Keratinocyte (primary cell): Measurements from ENCODE around the gene TMPRSS13. TPM values are rescaled to one million over a fixed set of nuclear protein-coding genes. Genes with fewer than 3 reads are reported as not detected.

Experiments used
- DNase-seq: peaks from one replicate; pipeline ENCODE4 v3.0.0-alpha.2; 2011; ENCODE audit warnings: low read depth, missing footprints, low spot score
- FAIRE-seq: peaks from 2 replicates; lab custom pipeline; 2011; peaks lifted over from hg19 to GRCh38; lab: Jason Lieb, UNC
- H2AFZ ChIP-seq: 2 replicates; pipeline ENCODE4 v1.6.0; 2012; ENCODE audit warnings: low read length, control low read depth, inconsistent platforms; ENCODE audit not compliant: control insufficient read depth
- H3K27ac ChIP-seq: 2 replicates; pipeline ENCODE4 v1.5.1; 2011; ENCODE audit warnings: low read length; ENCODE audit not compliant: control insufficient read depth, insufficient read depth
- H3K27me3 ChIP-seq: 3 replicates; pipeline ENCODE4 v1.6.0; 2011; ENCODE audit warnings: low read length; ENCODE audit not compliant: control insufficient read depth, insufficient read depth; ENCODE audit errors: extremely low read depth
- H3K36me3 ChIP-seq, 2 experiments: 2 replicates in 1 of 2; 3 replicates in 1 of 2; pipeline ENCODE4 v1.5.1; 2011; ENCODE audit warnings: low read length in 2 of 2, mild to moderate bottlenecking in 1 of 2; ENCODE audit not compliant: control insufficient read depth in 2 of 2, insufficient read depth in 2 of 2; ENCODE audit errors: extremely low read depth in 1 of 2
- H3K4me1 ChIP-seq: 3 replicates; pipeline ENCODE4 v1.5.1; 2011; ENCODE audit warnings: low read length; ENCODE audit not compliant: control insufficient read depth, insufficient read depth; ENCODE audit errors: extremely low read depth
- H3K4me2 ChIP-seq: 3 replicates; pipeline ENCODE4 v1.6.0; 2011; ENCODE audit warnings: low read depth, low read length; ENCODE audit not compliant: control insufficient read depth, insufficient read depth; ENCODE audit errors: extremely low read depth
- H3K4me3 ChIP-seq, 3 experiments: fragments of 200-600 bp in 1 of 3; sonication (generic) in 1 of 3; 2 replicates in 2 of 3; 3 replicates in 1 of 3; pipeline ENCODE4 v1.5.1; 2011 to 2016; ENCODE audit warnings: low read length in 3 of 3, mild to moderate bottlenecking in 3 of 3, control low read depth in 2 of 3, inconsistent platforms in 1 of 3, low read depth in 1 of 3, mixed read lengths in 1 of 3, mixed run types in 1 of 3, moderate library complexity in 1 of 3; ENCODE audit not compliant: control insufficient read depth in 2 of 3, insufficient read depth in 2 of 3; ENCODE audit errors: extremely low read depth in 1 of 3
- H3K79me2 ChIP-seq: 2 replicates; pipeline ENCODE4 v1.6.0; 2012; ENCODE audit warnings: low read length; ENCODE audit not compliant: control insufficient read depth, insufficient read depth
- H3K9ac ChIP-seq: 3 replicates; pipeline ENCODE4 v1.6.0; 2011; ENCODE audit warnings: low read length; ENCODE audit not compliant: control insufficient read depth, insufficient read depth; ENCODE audit errors: extremely low read depth
- H3K9me1 ChIP-seq: 3 replicates; pipeline ENCODE4 v1.6.0; 2011; ENCODE audit warnings: low read length; ENCODE audit not compliant: control insufficient read depth, insufficient read depth; ENCODE audit errors: extremely low read depth
- H3K9me3 ChIP-seq: 2 replicates; pipeline ENCODE4 v1.5.1; 2012; ENCODE audit warnings: low read depth, low read length; ENCODE audit not compliant: control insufficient read depth
- H4K20me1 ChIP-seq: 3 replicates; pipeline ENCODE4 v1.6.0; 2011; ENCODE audit warnings: low read length; ENCODE audit not compliant: control insufficient read depth, insufficient read depth; ENCODE audit errors: extremely low read depth
- EZH2 ChIP-seq: IDR thresholded peaks from one replicate; pipeline ENCODE4 v1.6.1; 2012; ENCODE audit warnings: inconsistent platforms, mild to moderate bottlenecking, low read length, moderate library complexity
- dilution Hi-C: fragments of 300-500 bp; cut with MboI; formaldehyde crosslinking; loops from one replicate; pipeline ENCODE4 v1.7.0; 2020; ENCODE audit warnings: low sequenced_read_pairs; ENCODE audit not compliant: extremely low pct_ligation_motif_present
- polyA plus RNA-seq, 5 experiments: library from polyadenylated mRNA; depleted of rRNA in 3 of 5; stranded (reverse) in 3 of 5; stranded (forward) in 1 of 5; unstranded in 1 of 5; fragments of >200 nt; gene quantifications; 1 replicate in 1 of 5; 2 replicates in 3 of 5; 3 replicates in 1 of 5; pipeline versions ENCODE4 v1.2.1 to v1.2.3, GENCODE V29; 2011 to 2012; ENCODE audit warnings: missing spikeins in 2 of 5, low read depth in 1 of 5, low replicate concordance in 1 of 5
- TF ChIP-seq, protein P1 (sequence below), 3 experiments: IDR thresholded peaks in 1 of 3; conservative IDR thresholded peaks in 1 of 3; optimal IDR thresholded peaks in 1 of 3; 2 replicates in 2 of 3; 3 replicates in 1 of 3; pipeline versions ENCODE3 to v1.5.1; 2011; ENCODE audit warnings: low read length in 3 of 3, mild to moderate bottlenecking in 3 of 3, moderate library complexity in 2 of 3, control low read depth in 1 of 3, inconsistent platforms in 1 of 3; ENCODE audit not compliant: insufficient read depth in 2 of 3; ENCODE audit errors: extremely low read depth in 1 of 3

Gene TMPRSS13
- polyA plus RNA-seq, 1 donor (not counting 4 experiments of a cell fraction or from before 2014, with no cell fraction given), result 1.8 TPM

DNA sequence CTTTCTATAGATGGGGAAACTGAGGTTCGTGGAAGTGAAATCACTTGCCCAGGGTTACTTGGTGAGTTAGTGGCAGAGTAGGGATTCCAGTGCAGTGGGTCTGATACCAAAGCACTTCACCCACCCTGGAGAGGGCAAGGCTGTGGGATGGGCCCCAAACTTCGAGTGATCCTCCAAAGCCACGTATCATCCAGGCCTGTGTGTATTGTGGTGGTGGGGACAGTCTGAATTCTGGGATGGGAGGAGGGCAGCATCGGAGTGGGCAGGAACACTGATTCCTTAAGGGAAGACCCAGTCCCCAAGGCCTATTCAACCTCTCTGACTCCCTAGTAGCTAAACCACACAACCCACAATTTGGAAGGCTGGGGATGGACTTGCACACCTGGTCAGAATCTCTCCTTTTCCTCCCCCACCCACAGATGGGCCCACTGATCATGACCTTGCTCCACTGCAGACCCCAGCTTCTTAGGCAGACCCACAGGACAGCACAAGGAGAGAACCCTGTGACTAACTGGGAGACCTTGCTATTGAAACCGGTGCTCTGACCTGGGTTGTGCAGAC lies 11.5 kb downstream of the TMPRSS13 start:
- no peaks in the 10 kb centered on the region for H3K79me2 ChIP-seq
- no peak overlapping the region for H3K4me2 ChIP-seq
- DNase-seq, result no peak
- no peak overlapping the region for H3K9ac ChIP-seq
- no peaks in the 10 kb centered on the region for H4K20me1 ChIP-seq
- FAIRE-seq, result no peak
- H3K4me3 ChIP-seq, result no peak overlapping the region
- no peak overlapping the region for H2AFZ ChIP-seq
- H3K27me3 ChIP-seq, result peaks cover 11% of the 10 kb centered on the region
- H3K27ac ChIP-seq, result no peak overlapping the region
- dilution Hi-C loops, result no loop called here
- no peaks in the 10 kb centered on the region for H3K36me3 ChIP-seq
- no peaks in the 10 kb centered on the region for H3K9me1 ChIP-seq
- TF ChIP-seq EZH2, result no peak
- TF ChIP-seq, protein P1, sequence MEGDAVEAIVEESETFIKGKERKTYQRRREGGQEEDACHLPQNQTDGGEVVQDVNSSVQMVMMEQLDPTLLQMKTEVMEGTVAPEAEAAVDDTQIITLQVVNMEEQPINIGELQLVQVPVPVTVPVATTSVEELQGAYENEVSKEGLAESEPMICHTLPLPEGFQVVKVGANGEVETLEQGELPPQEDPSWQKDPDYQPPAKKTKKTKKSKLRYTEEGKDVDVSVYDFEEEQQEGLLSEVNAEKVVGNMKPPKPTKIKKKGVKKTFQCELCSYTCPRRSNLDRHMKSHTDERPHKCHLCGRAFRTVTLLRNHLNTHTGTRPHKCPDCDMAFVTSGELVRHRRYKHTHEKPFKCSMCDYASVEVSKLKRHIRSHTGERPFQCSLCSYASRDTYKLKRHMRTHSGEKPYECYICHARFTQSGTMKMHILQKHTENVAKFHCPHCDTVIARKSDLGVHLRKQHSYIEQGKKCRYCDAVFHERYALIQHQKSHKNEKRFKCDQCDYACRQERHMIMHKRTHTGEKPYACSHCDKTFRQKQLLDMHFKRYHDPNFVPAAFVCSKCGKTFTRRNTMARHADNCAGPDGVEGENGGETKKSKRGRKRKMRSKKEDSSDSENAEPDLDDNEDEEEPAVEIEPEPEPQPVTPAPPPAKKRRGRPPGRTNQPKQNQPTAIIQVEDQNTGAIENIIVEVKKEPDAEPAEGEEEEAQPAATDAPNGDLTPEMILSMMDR (optimal IDR thresholded peaks at IDR 0.05 in 1 of 3, IDR thresholded peaks at IDR 0.05 in 1 of 3, conservative IDR thresholded peaks at IDR 0.05 in 1 of 3; ENCODE audit: extremely low read depth in 1 of 3, insufficient read depth in 2 of 3, low read length in 3 of 3), result no peak
- H3K4me1 ChIP-seq, result no peaks in the 10 kb centered on the region
- no peaks in the 10 kb centered on the region for H3K9me3 ChIP-seq

DNA sequence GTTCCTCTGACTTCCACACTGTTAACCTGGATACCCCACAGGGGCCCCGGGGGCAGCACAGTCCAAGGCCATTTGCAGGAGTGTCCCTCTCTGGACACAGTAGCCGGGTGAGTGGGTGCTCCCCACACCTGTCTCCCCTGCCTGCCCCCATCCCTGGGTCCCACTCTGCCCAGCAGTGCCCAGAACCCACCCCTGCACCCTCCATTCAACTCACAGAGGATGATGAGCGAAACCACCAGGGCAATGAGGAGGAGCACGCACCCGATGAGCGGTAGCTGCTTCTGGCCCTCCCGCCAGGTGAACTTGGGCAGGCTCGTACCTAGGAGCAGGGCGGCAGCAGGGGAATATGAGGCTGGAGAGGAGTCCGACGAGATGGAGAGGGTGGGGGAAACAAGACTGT lies 12.2 kb downstream of the TMPRSS13 start:
- Histone ChIP-seq H3K9me1 (no peaks in the 10 kb centered on the region), H4K20me1 (no peaks in the 10 kb centered on the region), H3K4me2 (no peak overlapping the region), H3K36me3 (no peaks in the 10 kb centered on the region), H3K27me3 (peaks cover 11% of the 10 kb centered on the region), H3K27ac (no peak overlapping the region), H3K4me3 (no peak overlapping the region), H3K9ac (no peak overlapping the region), H3K79me2 (no peaks in the 10 kb centered on the region), H2AFZ (no peak overlapping the region), H3K4me1 (no peaks in the 10 kb centered on the region), H3K9me3 (no peaks in the 10 kb centered on the region)
- TF ChIP-seq, protein P1 (optimal IDR thresholded peaks at IDR 0.05 in 1 of 3, IDR thresholded peaks at IDR 0.05 in 1 of 3, conservative IDR thresholded peaks at IDR 0.05 in 1 of 3; ENCODE audit: extremely low read depth in 1 of 3, insufficient read depth in 2 of 3, low read length in 3 of 3), result no peak
- TF ChIP-seq EZH2, result no peak
- dilution Hi-C loops, result no loop called here
- DNase-seq, result no peak
- no peak for FAIRE-seq
